Neural crest cell (in vitro differentiated cells): ENCODE data around the gene SURF4. TPM values are rescaled to one million over a fixed set of nuclear protein-coding genes. Genes with fewer than 3 reads are reported as not detected.

Experiments
- DNase-seq: peaks from one replicate; pipeline ENCODE4 v3.0.0; 2021; ENCODE audit warnings: low read depth, mixed read lengths, low spot score
- H3K27ac Mint-ChIP-seq: one replicate; pipeline ENCODE4 v1.8.0; 2021; ENCODE audit warnings: mild to moderate bottlenecking, mixed read lengths; ENCODE audit not compliant: unreplicated experiment
- H3K27me3 Mint-ChIP-seq: 2 replicates; pipeline ENCODE4 v1.8.0; 2021; ENCODE audit warnings: low read depth, mild to moderate bottlenecking, mixed read lengths
- H3K36me3 Mint-ChIP-seq: 2 replicates; pipeline ENCODE4 v1.8.0; 2021; ENCODE audit warnings: low read depth, mild to moderate bottlenecking, mixed read lengths
- H3K4me1 Mint-ChIP-seq: 2 replicates; pipeline ENCODE4 v1.8.0; 2021; ENCODE audit warnings: mixed read lengths
- H3K4me3 Mint-ChIP-seq: one replicate; pipeline ENCODE4 v1.8.0; 2021; ENCODE audit warnings: mild to moderate bottlenecking, mixed read lengths
- H3K9me3 Mint-ChIP-seq: 2 replicates; pipeline ENCODE4 v1.8.0; 2021; ENCODE audit warnings: mixed read lengths
- total RNA-seq: library from RNA; stranded (reverse); gene quantifications from 2 replicates; pipeline ENCODE4 v1.2.1, GENCODE V29; 2021
- TF ChIP-seq, protein P1 (sequence below): fragments of 200-600 bp; sonication (generic); conservative IDR thresholded peaks from 2 replicates; pipeline ENCODE4 v1.5.0; 2021; ENCODE audit warnings: antibody characterized with exemption, mild to moderate bottlenecking

SURF4 gene
- total RNA-seq, 1 donor from 2014 or later, result 136 TPM

DNA sequence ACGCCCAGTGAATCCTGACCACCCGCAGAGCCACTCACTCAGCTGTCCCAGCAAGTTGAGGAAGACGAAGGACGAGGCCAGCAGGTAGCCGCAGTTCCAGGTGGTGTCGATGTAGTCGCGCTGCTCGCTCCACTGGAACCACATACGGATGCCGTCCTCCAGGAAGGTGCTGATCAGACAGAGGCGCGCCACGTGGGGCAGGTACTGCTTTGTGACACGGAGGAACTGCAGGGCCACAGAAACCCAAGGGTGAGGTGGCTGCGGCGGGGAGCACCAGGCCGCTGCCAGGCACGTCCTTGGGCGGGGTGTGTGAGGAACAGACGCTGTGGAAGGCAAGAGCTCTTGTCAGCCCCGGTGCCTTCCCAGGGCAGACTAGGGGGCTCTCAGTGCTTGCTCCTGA, 8.6 kb downstream of the SURF4 start:
- Mint-ChIP-seq H3K27ac (no peak overlapping the region), H3K27me3 (no peaks in the 10 kb centered on the region), H3K9me3 (no peaks in the 10 kb centered on the region), H3K36me3 (peaks cover 6% of the 10 kb centered on the region), H3K4me1 (peaks cover 7% of the 10 kb centered on the region), H3K4me3 (no peak overlapping the region)
- TF ChIP-seq, protein P1, sequence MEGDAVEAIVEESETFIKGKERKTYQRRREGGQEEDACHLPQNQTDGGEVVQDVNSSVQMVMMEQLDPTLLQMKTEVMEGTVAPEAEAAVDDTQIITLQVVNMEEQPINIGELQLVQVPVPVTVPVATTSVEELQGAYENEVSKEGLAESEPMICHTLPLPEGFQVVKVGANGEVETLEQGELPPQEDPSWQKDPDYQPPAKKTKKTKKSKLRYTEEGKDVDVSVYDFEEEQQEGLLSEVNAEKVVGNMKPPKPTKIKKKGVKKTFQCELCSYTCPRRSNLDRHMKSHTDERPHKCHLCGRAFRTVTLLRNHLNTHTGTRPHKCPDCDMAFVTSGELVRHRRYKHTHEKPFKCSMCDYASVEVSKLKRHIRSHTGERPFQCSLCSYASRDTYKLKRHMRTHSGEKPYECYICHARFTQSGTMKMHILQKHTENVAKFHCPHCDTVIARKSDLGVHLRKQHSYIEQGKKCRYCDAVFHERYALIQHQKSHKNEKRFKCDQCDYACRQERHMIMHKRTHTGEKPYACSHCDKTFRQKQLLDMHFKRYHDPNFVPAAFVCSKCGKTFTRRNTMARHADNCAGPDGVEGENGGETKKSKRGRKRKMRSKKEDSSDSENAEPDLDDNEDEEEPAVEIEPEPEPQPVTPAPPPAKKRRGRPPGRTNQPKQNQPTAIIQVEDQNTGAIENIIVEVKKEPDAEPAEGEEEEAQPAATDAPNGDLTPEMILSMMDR, result no peak
- no peak for DNase-seq

DNA sequence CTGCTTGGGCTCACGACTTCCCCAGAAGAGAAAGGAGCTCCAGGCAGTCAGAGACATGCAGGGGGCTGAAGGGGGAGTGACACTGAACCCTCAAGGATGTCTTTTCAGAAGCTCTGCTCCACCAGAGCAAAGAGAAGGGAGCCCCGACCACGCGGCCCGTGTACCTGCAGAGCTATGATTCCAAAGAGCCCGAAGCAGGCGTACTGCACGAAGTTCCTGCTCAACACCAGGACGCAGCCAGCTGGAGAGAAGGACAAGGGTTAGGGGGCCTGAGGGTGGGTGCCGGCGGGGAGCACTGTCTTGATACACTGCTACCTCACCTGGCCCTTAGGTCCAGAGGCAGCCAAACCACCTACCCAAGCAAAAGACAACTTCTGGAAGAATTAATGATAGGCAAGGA, 9.4 kb downstream of the SURF4 start:
- Mint-ChIP-seq H3K36me3 (peaks cover 9% of the 10 kb centered on the region), H3K4me1 (peaks cover 7% of the 10 kb centered on the region), H3K4me3 (no peak overlapping the region), H3K27ac (no peak overlapping the region), H3K9me3 (no peaks in the 10 kb centered on the region), H3K27me3 (no peaks in the 10 kb centered on the region)
- no peak for DNase-seq
- TF ChIP-seq, protein P1, result no peak

DNA sequence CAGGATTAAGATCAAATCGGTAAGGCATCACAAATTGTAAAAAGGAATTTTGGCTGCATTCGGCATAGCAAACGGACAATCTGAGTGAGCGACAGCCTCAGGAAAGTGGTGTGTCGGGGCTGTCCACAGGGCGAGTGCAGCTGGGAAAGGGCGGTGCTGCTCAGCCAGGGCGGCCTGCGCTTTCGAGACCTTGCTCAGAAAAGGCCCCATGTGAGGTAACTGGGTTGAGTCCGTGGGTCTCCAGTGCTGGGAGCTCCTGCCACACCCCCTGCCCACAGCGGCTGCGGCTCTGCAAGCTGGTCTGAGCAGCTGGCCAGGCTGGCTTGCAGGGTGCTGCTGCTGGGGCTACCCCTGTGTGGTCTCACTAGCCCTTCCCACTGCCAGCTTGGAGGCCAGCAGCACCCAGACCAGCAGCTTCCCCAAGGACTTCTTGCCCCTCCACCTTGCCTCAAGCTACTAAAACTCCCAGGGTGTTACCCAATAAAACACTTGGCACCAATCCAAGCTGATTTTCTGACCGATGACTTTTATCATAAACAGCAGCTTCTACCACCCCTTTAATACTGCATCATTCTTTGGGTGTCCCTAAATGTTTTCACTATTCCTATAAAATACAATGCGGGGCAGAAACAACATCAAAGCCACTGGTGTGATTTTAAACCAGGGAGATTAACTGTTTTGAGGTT, 13.4 kb downstream of the SURF4 start:
- H3K9me3 Mint-ChIP-seq, result no peaks in the 10 kb centered on the region
- H3K4me1 Mint-ChIP-seq, result peaks cover 10% of the 10 kb centered on the region
- peaks cover 6% of the 10 kb centered on the region for H3K36me3 Mint-ChIP-seq
- TF ChIP-seq, protein P1, result no peak
- H3K4me3 Mint-ChIP-seq, result no peak overlapping the region
- H3K27me3 Mint-ChIP-seq, result peaks cover 3% of the 10 kb centered on the region
- DNase-seq, result no peak
- no peak overlapping the region for H3K27ac Mint-ChIP-seq

DNA sequence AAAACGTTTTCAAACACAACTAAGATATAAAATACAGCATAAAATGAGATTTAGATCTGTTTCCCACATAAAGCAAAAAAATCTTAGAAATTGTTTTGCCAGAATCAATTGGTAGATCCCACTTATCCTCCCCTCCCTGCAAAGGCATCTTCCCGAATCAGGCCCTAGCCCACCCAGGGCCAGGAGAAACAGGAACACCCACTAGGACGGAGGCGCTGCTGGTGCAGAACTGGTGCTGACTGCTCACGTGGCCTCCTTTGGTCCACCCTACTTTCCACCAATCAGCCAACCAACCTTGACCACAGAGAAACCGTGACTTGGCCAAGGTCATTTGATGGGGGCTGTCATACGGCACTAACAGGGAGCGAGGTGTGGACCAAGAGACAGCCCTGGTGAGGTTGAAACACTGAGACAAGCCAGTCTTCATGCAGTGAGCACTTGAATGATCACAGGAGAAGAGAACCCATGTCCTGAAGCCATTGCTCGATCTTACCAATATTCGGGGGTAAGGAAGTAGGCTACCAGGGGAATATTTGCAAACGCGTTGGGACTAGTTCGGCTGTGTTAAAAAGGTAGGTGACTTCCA, 14.3 kb downstream of the SURF4 start:
- Mint-ChIP-seq H3K36me3 (peaks cover 6% of the 10 kb centered on the region), H3K27me3 (peaks cover 3% of the 10 kb centered on the region), H3K9me3 (no peaks in the 10 kb centered on the region), H3K4me1 (peaks cover 16% of the 10 kb centered on the region), H3K27ac (no peak overlapping the region), H3K4me3 (peak overlapping the region; percentile 23)
- TF ChIP-seq, protein P1, result no peak
- DNase-seq, result no peak

DNA sequence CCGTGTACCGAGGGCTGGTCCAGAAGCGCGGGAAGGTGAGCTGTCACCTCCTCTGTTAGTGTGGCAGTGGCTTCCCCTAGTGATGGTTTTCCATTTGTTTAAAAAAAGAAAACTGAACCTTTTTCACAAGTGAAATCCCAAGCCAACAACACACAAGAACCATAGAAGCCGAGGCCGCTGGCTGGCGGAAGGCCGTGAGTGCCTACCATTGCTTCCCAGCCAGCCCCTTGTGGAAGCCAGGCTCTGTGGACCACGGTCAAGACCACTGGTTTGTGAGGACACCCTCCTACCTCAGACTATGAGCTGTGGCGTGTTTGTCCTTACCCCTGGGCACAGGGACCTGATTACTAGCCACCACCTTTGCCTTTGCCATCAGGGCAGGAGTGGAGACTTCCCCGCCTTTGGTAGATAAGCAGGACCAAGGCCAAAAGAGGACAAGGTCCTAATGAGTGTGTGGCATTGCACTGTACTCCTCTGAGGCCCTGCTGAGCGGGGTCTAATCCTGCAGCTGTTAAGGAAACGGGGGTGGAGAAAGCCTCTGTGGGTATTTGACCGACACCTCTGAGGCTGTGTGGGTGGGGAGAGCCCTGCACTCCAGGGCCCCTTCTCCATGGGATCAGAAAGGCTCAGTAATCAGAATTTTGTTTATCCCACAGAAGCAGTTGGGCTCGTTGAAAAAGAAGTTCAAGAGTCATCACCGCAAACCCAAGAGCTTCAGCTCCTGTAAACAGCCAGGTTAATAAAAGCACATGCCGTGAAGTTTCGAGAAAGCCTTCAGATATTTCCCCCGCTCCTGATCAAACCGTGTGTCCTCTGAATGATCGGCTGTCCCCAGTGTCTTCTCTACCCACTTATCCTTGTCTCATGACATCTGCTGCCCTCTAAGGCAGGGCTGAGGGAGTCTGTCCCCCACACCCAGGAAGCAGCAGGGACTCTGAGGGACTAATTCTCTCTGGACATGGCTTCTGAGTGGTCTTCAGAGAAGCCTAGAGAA, 15.2 kb downstream of the SURF4 start:
- Mint-ChIP-seq H3K4me1 (peaks cover 16% of the 10 kb centered on the region), H3K9me3 (no peaks in the 10 kb centered on the region), H3K4me3 (peak overlapping the region; percentile 54), H3K36me3 (peaks cover 6% of the 10 kb centered on the region), H3K27ac (no peak overlapping the region), H3K27me3 (peaks cover 6% of the 10 kb centered on the region)
- DNase-seq, result no peak
- TF ChIP-seq, protein P1, result no peak
